HepG2 (cell line): ENCODE measurements around the gene MFSD2B. TPM values are rescaled to one million over a fixed set of nuclear protein-coding genes. Genes with fewer than 3 reads are reported as not detected.

Source experiments
- AGO2 ChIP-seq: fragments of 200-400 bp; formaldehyde crosslinking; optimal IDR thresholded peaks from 2 replicates; pipeline ENCODE3; 2017; ENCODE audit warnings: mild to moderate bottlenecking, low read depth, low read length, moderate library complexity
- BCL6 ChIP-seq: IDR thresholded peaks from 2 replicates; pipeline ENCODE4 v1.6.1; 2016; ENCODE audit warnings: missing genetic modification reagents, missing compliant biosample characterization
- ERF ChIP-seq: IDR thresholded peaks from 2 replicates; pipeline ENCODE4 v1.6.1; 2018; ENCODE audit warnings: missing biosample characterization, missing genetic modification reagents
- FOXP4 ChIP-seq: sonication (generic); formaldehyde crosslinking; IDR thresholded peaks from 2 replicates; pipeline ENCODE4 v1.4.0; 2020; ENCODE audit warnings: missing genetic modification reagents
- GLI4 ChIP-seq: sonication (generic); formaldehyde crosslinking; IDR thresholded peaks from 2 replicates; pipeline ENCODE4 v1.5.1; 2020; ENCODE audit warnings: missing genetic modification reagents, mild to moderate bottlenecking, moderate library complexity, borderline replicate concordance
- HNF1A ChIP-seq, 2 experiments: sonication (generic) in 1 of 2; formaldehyde crosslinking in 1 of 2; IDR thresholded peaks; 2 replicates each; pipeline versions ENCODE4 v1.4.0 to v1.6.1; 2016 to 2020; ENCODE audit warnings: borderline replicate concordance in 1 of 2, low read depth in 1 of 2, mild to moderate bottlenecking in 1 of 2, missing genetic modification reagents in 1 of 2
- PRMT3 ChIP-seq: sonication (generic); formaldehyde crosslinking; IDR thresholded peaks from 2 replicates; pipeline ENCODE4 v1.8.1; 2022; ENCODE audit warnings: low read depth, mild to moderate bottlenecking, moderate library complexity, missing genetic modification reagents, borderline replicate concordance
- RNF219 ChIP-seq: sonication (generic); formaldehyde crosslinking; IDR thresholded peaks from 2 replicates; pipeline ENCODE4 v1.5.0; 2020; ENCODE audit warnings: mild to moderate bottlenecking, missing genetic modification reagents
- SP4 ChIP-seq: sonication (generic); formaldehyde crosslinking; IDR thresholded peaks from 2 replicates; pipeline ENCODE4 v1.8.1; 2023; ENCODE audit warnings: mild to moderate bottlenecking, missing genetic modification reagents
- TARDBP ChIP-seq: sonication (generic); formaldehyde crosslinking; IDR thresholded peaks from 2 replicates; pipeline ENCODE4 v1.8.0; 2022; ENCODE audit warnings: mild to moderate bottlenecking, missing genetic modification reagents
- THRA ChIP-seq: sonication (generic); formaldehyde crosslinking; IDR thresholded peaks from 2 replicates; pipeline ENCODE4 v1.4.0; 2020; ENCODE audit warnings: missing genetic modification reagents, borderline replicate concordance
- ZEB1 ChIP-seq: IDR thresholded peaks from 2 replicates; pipeline ENCODE4 v1.6.1; 2012; ENCODE audit warnings: mild to moderate bottlenecking, low read depth, inconsistent platforms; ENCODE audit not compliant: insufficient replicate concordance
- ZNF335 ChIP-seq: sonication (generic); formaldehyde crosslinking; IDR thresholded peaks from 2 replicates; pipeline ENCODE4 v1.4.0; 2020; ENCODE audit warnings: missing genetic modification reagents
- ZNF496 ChIP-seq: sonication (generic); formaldehyde crosslinking; IDR thresholded peaks from 2 replicates; pipeline ENCODE4 v1.8.1; 2023; ENCODE audit warnings: mild to moderate bottlenecking, moderate library complexity, missing genetic modification reagents; ENCODE audit not compliant: insufficient replicate concordance
- ZNF563 ChIP-seq: sonication (generic); formaldehyde crosslinking; IDR thresholded peaks from 2 replicates; pipeline ENCODE4 v1.8.0; 2022; ENCODE audit warnings: mild to moderate bottlenecking, moderate library complexity, missing genetic modification reagents
- polyA plus RNA-seq, 8 experiments: library from polyadenylated mRNA; depleted of rRNA in 3 of 8; stranded (reverse) in 7 of 8; unstranded in 1 of 8; fragments of >200 nt; fragmentation: Illumina TruSeq in 4 of 8; extraction: Trizol in 4 of 8; gene quantifications; 2 replicates each; pipeline versions ENCODE4 v1.2.1 to v1.2.3, GENCODE V29; 2011 to 2016; ENCODE audit warnings: low read depth in 4 of 8, missing spikeins in 1 of 8, mixed read lengths in 1 of 8; ENCODE audit not compliant: insufficient read depth in 1 of 8
- total RNA-seq, 5 experiments: library from RNA; depleted of rRNA; stranded (reverse); fragments of >200 nt; fragmentation: Illumina TruSeq; extraction: Trizol; gene quantifications; 2 replicates each; pipeline ENCODE4 v1.2.3, GENCODE V29; 2016; ENCODE audit warnings: low read depth in 1 of 5

Gene MFSD2B
- total and polyA plus RNA-seq, 2 of the 13 experiments (the other 11 are each of a cell fraction or from before 2014, with no cell fraction given) = 0.21 to 0.93 TPM

GRCh38 chr2:24050041-24050979 is 40.4 kb downstream of the MFSD2B start (continued):
- TF ChIP-seq ZNF496 (CRISPR knock-in tag) (no peak), RNF219 (CRISPR knock-in tag) (no peak), TARDBP (CRISPR knock-in tag) (no peak), BCL6 (CRISPR knock-in tag) (peak; percentile 10; the same call in 1 of the 2 replicates), FOXP4 (CRISPR knock-in tag) (peak; percentile 13; the same call in 1 of the 2 replicates), SP4 (no peak), THRA (CRISPR knock-in tag) (no peak), HNF1A (IDR thresholded peaks at IDR 0.05; ENCODE audit: low read depth) (no peak), HNF1A (CRISPR knock-in tag; IDR thresholded peaks at IDR 0.05; ENCODE audit: borderline replicate concordance) (no peak), ZNF563 (CRISPR knock-in tag) (0 out of 2 replicates have a peak, but pooled peaks have one; percentile 41), ERF (CRISPR knock-in tag) (no peak), AGO2 (peak; percentile 83), ZEB1 (no peak), ZNF335 (CRISPR knock-in tag) (no peak), GLI4 (no peak), PRMT3 (no peak)
